HL-60 (cell line): ENCODE measurements around the gene MLLT6.

Source experiments
- DNase-seq, 2 experiments: peaks; one replicate each; pipeline ENCODE4 v3.0.0-alpha.2; 2010 to 2020; ENCODE audit warnings: low read depth in 1 of 2, low spot score in 1 of 2
- H3K27ac ChIP-seq: fragments of 250-450 bp; sonication (Bioruptor Pico); replicated peaks from 2 replicates; pipeline ENCODE4 v1.5.1; 2020; ENCODE audit warnings: mild to moderate bottlenecking, moderate library complexity
- H3K27me3 ChIP-seq: fragments of 250-450 bp; sonication (Bioruptor Pico); 2 replicates; pipeline ENCODE4 v1.5.1; 2021; ENCODE audit warnings: mild to moderate bottlenecking, moderate library complexity; ENCODE audit not compliant: insufficient read depth, poor library complexity, severe bottlenecking
- H3K4me3 ChIP-seq: replicated peaks from 2 replicates; pipeline ENCODE4 v1.5.1; 2011; ENCODE audit warnings: mild to moderate bottlenecking, control low read depth, low read length; ENCODE audit not compliant: insufficient read depth
- CTCF ChIP-seq: IDR thresholded peaks from one replicate; pipeline ENCODE4 v1.5.1; 2011; ENCODE audit warnings: low read length, control low read depth, inconsistent platforms; ENCODE audit not compliant: insufficient read depth
- GABPA ChIP-seq: IDR thresholded peaks from 2 replicates; pipeline ENCODE4 v1.6.1; 2012; ENCODE audit warnings: low read depth
- POLR2AphosphoS5 ChIP-seq: IDR thresholded peaks from 2 replicates; pipeline ENCODE4 v1.6.1; 2012; ENCODE audit warnings: low read depth
- REST ChIP-seq: IDR thresholded peaks from 2 replicates; pipeline ENCODE4 v1.6.1; 2012; ENCODE audit warnings: low read depth; ENCODE audit not compliant: insufficient replicate concordance
- SPI1 ChIP-seq: IDR thresholded peaks from 2 replicates; pipeline ENCODE4 v1.6.1; 2012; ENCODE audit warnings: low read depth, mild to moderate bottlenecking, borderline replicate concordance

MLLT6 gene

DNA sequence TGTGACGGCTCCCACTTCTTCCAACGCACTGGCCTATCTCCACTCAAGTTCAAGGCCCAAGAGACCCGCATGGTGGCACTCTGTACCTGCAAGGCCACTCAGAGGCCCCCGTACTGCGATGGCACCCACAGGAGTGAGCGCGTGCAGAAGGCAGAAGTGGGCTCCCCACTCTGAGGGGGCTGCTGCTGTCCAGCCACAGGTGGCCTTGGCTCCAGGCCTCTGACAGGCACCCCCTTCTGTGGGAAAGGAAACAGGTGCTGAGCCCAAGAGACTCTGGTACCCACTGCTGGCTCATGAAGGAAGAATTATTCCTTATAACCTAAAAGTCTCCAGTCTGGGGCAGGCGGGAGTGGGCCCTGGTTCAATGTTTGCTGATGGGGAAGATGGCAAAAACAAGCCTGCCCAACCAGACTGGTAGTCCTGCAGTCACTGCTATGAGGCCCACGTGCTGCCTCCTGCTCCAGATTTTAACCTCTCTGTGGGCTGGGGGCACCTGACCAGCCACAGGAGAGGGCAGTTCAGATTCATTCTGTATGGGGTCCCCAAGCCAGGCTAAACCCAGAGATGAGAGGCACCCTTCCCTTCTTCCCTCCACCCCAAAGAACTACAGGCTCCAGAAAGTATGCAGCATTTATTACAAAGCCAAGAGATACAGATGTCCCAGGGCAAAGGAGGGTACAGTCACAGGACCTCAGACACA is 28.4 kb downstream of the MLLT6 start:
- Histone ChIP-seq H3K27me3 (no peaks in the 10 kb centered on the region), H3K27ac (no peak overlapping the region), H3K4me3 (no peak overlapping the region)
- DNase-seq = no peak
- TF ChIP-seq SPI1 = no peak
- TF ChIP-seq CTCF = no peak

GRCh38 chr17:38733982-38734973 is 29.2 kb downstream of the MLLT6 start:
- no peaks in the 10 kb centered on the region for H3K27me3 ChIP-seq
- TF ChIP-seq REST = no peak
- TF ChIP-seq GABPA = no peak
- no peak for TF ChIP-seq POLR2AphosphoS5
- no peak for TF ChIP-seq SPI1
- TF ChIP-seq CTCF = peak; percentile 5
- H3K27ac ChIP-seq = no peak overlapping the region
- no peak overlapping the region for H3K4me3 ChIP-seq
- no peak for DNase-seq

DNA sequence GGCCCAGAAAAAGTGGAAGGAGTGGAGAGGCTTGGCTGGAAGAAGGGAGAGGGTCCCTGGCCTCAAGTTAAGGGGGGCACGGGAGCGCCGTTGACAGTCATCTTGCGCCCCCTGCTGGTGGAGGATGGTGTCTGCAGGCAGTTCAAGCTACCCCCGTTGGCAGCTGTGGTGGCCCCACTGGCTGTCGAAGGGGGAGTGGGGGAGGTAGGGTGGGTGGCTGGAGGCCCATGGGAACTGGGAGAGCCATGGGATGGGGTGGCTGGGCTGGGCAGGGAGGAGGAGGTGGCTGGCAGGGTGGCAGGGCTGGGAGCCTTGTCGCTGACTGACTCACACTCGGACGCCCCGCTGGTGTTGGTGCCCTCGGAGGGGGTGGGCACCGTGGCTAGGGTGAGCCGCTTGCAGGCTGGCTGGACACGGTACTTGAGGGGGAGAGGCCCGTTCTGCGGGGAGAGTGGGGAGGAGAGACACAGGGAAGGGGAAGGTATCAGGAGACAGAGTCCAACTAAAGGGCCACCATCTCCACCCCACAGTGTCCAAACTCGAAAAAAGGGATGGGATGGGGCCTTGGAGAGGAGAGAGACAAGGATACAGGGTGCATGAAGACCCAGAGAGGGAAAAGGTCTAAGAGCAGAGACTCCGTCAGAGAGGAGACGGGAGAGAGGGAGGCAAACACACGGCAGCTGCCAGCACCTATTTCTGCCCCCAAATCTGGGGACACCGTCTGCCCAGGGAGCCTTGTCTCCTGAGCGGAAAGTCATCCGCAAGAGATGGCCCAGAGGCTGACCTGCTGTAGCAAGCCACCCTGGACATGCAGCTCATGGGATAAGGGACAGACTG is 30.3 kb downstream of the MLLT6 start:
- no peak overlapping the region for H3K27ac ChIP-seq

More for the DNA sequence above, 30.3 kb downstream of the MLLT6 start:
- H3K27me3 ChIP-seq = peaks cover 3% of the 10 kb centered on the region
- peak in 1 of 2 experiments; percentile 49 for DNase-seq
- TF ChIP-seq POLR2AphosphoS5 (no peak), REST (no peak), GABPA (no peak), CTCF (peak; percentile 79)
- no peak overlapping the region for H3K4me3 ChIP-seq
